ENCODE data around the gene PPP1R12B.
"Not testable (repeated sequence)": the region's sequence is repeated elsewhere in the genome, so short reads cannot be mapped to it uniquely, and the experiment has no call there.

PPP1R12B gene

GRCh38 chr1:202343652-202344349, 4.7 kb upstream of the PPP1R12B start:
- no peak for DNase-seq (ENCODE audit: low read depth)

GRCh38 chr1:202348005-202348508, 442 bp upstream of the PPP1R12B start:
- no peak for DNase-seq (ENCODE audit: low read depth)

- DNase-seq (ENCODE audit: low read depth), result no peak
These were observed 868 bp downstream of the PPP1R12B start for GRCh38 chr1:202349206-202349928.

GRCh38 chr1:202351725-202352124, 3.2 kb downstream of the PPP1R12B start:
- no peak for DNase-seq (ENCODE audit: low read depth)

GRCh38 chr1:202352583-202353197, 4.2 kb downstream of the PPP1R12B start:
- not testable (repeated sequence) for DNase-seq (ENCODE audit: low read depth)

- DNase-seq (ENCODE audit: low read depth), result no peak
These were observed 7.5 kb downstream of the PPP1R12B start for GRCh38 chr1:202355944-202356553.

GRCh38 chr1:202357506-202357905, 9.0 kb downstream of the PPP1R12B start:
- no peak for DNase-seq (ENCODE audit: low read depth)

- DNase-seq (ENCODE audit: low read depth), result no peak
These were observed 12.7 kb downstream of the PPP1R12B start for GRCh38 chr1:202361224-202361623.

GRCh38 chr1:202361701-202362100, 13.2 kb downstream of the PPP1R12B start:
- DNase-seq (ENCODE audit: low read depth), result no peak

GRCh38 chr1:202362212-202362611, 13.7 kb downstream of the PPP1R12B start:
- DNase-seq (ENCODE audit: low read depth), result no peak

- DNase-seq (ENCODE audit: low read depth), result no peak
These were observed 16.8 kb downstream of the PPP1R12B start for GRCh38 chr1:202365092-202365815.

GRCh38 chr1:202367271-202367670, 18.8 kb downstream of the PPP1R12B start:
- no peak for DNase-seq (ENCODE audit: low read depth)

- DNase-seq (ENCODE audit: low read depth), result not testable (repeated sequence)
These were observed 22.4 kb downstream of the PPP1R12B start for GRCh38 chr1:202370906-202371305.

GRCh38 chr1:202374099-202374498, 25.6 kb downstream of the PPP1R12B start:
- DNase-seq (ENCODE audit: low read depth), result no peak

- not testable (repeated sequence) for DNase-seq (ENCODE audit: low read depth)
These were observed 26.7 kb downstream of the PPP1R12B start for GRCh38 chr1:202375175-202375574.

- no peak for DNase-seq (ENCODE audit: low read depth)
These were observed 27.7 kb downstream of the PPP1R12B start for GRCh38 chr1:202376247-202376646.

GRCh38 chr1:202379884-202380529, 31.5 kb downstream of the PPP1R12B start:
- DNase-seq (ENCODE audit: low read depth), result not testable (repeated sequence)

GRCh38 chr1:202380535-202380934, 32.0 kb downstream of the PPP1R12B start:
- DNase-seq (ENCODE audit: low read depth), result not testable (repeated sequence)

- DNase-seq (ENCODE audit: low read depth), result not testable (repeated sequence)
These were observed 33.4 kb downstream of the PPP1R12B start for GRCh38 chr1:202381867-202382266.

- DNase-seq (ENCODE audit: low read depth), result not testable (repeated sequence)
These were observed 47.3 kb downstream of the PPP1R12B start for GRCh38 chr1:202395831-202396230.

- DNase-seq (ENCODE audit: low read depth), result no peak
These were observed 48.8 kb downstream of the PPP1R12B start for GRCh38 chr1:202397256-202397655.
